Left lung (tissue), 10 donors: Measurements from ENCODE around the gene SCN3B. TPM values are rescaled to one million over a fixed set of nuclear protein-coding genes. Genes with fewer than 3 reads are reported as not detected.

Experiments used
- ATAC-seq: fragments of 200-7000 bp; cut with Tn5 transposase; one replicate; pipeline ENCODE4 v1.9.1; 2020; ENCODE audit warnings: moderate library complexity
- DNase-seq, 4 donors: peaks; one replicate each; pipeline ENCODE4 v3.0.0-alpha.2; 2013 to 2020
- H3K27ac ChIP-seq, 2 donors: fragments of 200-600 bp; sonication (generic) in 1 of 2; one replicate each; pipeline versions ENCODE4 v1.5.0 to v1.8.0; 2020 to 2021
- H3K27me3 ChIP-seq, 2 donors: fragments of 200-600 bp; sonication (generic) in 1 of 2; one replicate each; pipeline versions ENCODE4 v1.5.0 to v1.8.0; 2020 to 2021
- H3K36me3 ChIP-seq, 2 donors: fragments of 200-600 bp; sonication (generic) in 1 of 2; one replicate each; pipeline versions ENCODE4 v1.5.0 to v1.8.0; 2020 to 2021
- H3K4me1 ChIP-seq, 2 donors: fragments of 200-600 bp; one replicate each; pipeline ENCODE4 v1.8.0; 2021
- H3K4me3 ChIP-seq, 2 donors: fragments of 200-600 bp; sonication (generic) in 1 of 2; one replicate each; pipeline versions ENCODE4 v1.5.0 to v1.8.0; 2020 to 2021; ENCODE audit warnings: mild to moderate bottlenecking in 1 of 2
- H3K9me3 ChIP-seq, 2 donors: fragments of 200-600 bp; sonication (generic) in 1 of 2; one replicate each; pipeline versions ENCODE4 v1.5.0 to v1.8.0; 2020 to 2021
- intact Hi-C, 2 donors: fragments of 100-400 bp; cut with DNase I; formaldehyde crosslinking; loops; one replicate each; pipeline versions ENCODE4 v1.11.2 to v1.14.2; 2022
- polyA plus RNA-seq, 6 donors: library from polyadenylated mRNA; unstranded; fragments of 120-200 nt; gene quantifications; one replicate each; pipeline ENCODE4 v1.2.1, GENCODE V29; 2013; ENCODE audit not compliant: insufficient read length in 6 of 6
- total RNA-seq, 2 donors: library from RNA; stranded (reverse); fragmentation: NEBNext Ultra II Directional; extraction: Animal tissue kit (Norgen Biotek cat#: 25700); gene quantifications; one replicate each; pipeline ENCODE4 v1.2.1, GENCODE V29; 2021
- TF ChIP-seq, protein P1 (sequence below), 2 donors: fragments of 200-600 bp; sonication (generic) in 1 of 2; IDR thresholded peaks; one replicate each; pipeline versions ENCODE4 v1.5.0 to v1.8.0; 2021; ENCODE audit warnings: antibody characterized with exemption in 2 of 2
- donor health status: DM: no; HTN: yes; CAD: no.
- donor health status: DM: no; HTN: no; CAD: no.

Gene SCN3B
- total and polyA plus RNA-seq, 8 donors = 0.61 to 7.2 (median 5.3) TPM

DNA sequence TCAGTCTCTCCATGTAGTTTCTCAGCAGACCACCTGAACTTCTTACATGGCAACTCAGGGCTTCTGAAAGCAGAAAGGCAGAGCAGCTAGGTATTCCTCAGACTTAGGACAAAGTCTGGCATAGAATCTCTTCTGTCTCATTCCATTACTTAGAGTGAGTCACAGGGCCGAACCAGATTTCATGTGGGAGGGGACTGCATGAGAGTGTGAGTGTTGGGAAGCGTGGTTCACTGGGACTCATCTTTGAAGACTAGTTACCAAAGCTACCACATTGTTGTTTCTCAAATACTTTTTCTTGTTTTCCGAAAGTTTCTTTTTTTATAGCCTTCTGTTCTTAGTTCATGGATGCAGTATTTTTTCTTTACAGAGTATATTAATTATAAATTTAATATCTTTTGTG is 36.1 kb upstream of the SCN3B start:
- DNase-seq (no peak), ATAC-seq (no peak)
- Histone ChIP-seq H3K4me3 (no peak overlapping the region), H3K27ac (no peak overlapping the region), H3K36me3 (no peaks in the 10 kb centered on the region), H3K9me3 (no peaks in the 10 kb centered on the region), H3K4me1 (no peaks in the 10 kb centered on the region), H3K27me3 (peaks cover 0 to 45% of the 10 kb centered on the region in 2 donors)
- intact Hi-C loops = no loop called here
- TF ChIP-seq, protein P1, sequence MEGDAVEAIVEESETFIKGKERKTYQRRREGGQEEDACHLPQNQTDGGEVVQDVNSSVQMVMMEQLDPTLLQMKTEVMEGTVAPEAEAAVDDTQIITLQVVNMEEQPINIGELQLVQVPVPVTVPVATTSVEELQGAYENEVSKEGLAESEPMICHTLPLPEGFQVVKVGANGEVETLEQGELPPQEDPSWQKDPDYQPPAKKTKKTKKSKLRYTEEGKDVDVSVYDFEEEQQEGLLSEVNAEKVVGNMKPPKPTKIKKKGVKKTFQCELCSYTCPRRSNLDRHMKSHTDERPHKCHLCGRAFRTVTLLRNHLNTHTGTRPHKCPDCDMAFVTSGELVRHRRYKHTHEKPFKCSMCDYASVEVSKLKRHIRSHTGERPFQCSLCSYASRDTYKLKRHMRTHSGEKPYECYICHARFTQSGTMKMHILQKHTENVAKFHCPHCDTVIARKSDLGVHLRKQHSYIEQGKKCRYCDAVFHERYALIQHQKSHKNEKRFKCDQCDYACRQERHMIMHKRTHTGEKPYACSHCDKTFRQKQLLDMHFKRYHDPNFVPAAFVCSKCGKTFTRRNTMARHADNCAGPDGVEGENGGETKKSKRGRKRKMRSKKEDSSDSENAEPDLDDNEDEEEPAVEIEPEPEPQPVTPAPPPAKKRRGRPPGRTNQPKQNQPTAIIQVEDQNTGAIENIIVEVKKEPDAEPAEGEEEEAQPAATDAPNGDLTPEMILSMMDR (IDR thresholded peaks at IDR 0.05) = no peak

DNA sequence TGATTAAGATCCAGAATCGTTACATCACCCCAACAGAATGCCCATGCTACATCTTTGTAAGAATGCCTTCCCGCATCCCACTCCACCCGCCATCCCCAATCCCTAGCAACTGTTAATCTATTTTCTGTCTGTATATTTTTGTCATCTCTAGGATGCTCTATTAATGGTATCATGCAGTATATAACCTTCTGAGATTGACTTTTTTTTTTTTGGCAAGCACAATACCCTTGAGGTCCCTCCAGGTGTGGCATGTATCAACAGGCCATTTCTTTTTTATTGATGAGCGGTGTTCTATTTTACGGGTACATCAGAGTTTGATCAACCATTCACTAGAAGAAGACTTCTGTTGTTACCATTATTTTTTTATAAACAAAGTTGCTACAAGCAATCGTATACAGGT is 30.2 kb upstream of the SCN3B start:
- intact Hi-C loops = no loop called here
- DNase-seq (no peak), ATAC-seq (no peak)
- Histone ChIP-seq H3K4me1 (no peaks in the 10 kb centered on the region), H3K9me3 (no peaks in the 10 kb centered on the region), H3K4me3 (no peak overlapping the region), H3K27me3 (peaks cover 0 to 21% of the 10 kb centered on the region in 2 donors), H3K27ac (no peak overlapping the region), H3K36me3 (no peaks in the 10 kb centered on the region)
- TF ChIP-seq, protein P1 (IDR thresholded peaks at IDR 0.05) = no peak

DNA sequence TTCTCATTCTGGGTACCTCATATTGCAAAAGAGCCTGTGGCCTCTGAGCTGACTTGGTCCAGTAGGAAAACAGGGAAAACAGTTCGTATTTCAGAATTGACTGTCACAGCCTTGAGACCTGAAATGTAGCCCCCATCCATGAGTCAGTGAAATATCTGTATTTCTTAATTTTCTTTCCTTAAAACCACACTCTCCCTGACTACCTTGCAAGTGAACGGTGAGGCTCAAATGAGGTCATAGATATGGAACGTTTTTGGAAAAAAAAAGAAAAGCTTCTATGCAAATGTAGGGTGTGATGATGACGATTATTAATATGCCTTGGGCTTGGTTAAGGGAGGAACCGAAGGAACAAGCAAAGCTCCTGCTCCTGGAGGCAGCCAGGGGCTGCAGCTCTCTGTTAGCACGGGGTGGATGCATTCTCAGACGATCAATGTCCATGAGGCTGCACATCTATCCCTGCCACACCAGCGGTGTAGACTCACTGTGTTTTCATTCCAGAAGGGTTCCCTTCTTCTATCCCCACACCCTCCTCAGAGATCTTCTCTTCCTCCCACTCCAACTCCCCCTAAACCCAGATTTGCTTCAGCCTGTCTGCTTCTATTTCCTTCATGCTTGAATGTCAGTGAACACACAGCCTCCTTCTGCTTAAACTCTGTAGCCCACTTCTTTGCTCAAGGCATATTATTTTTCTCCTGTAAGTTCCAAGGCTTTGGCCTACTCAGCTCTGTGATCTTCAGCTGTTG is 29.2 kb upstream of the SCN3B start:
- Histone ChIP-seq H3K36me3 (no peaks in the 10 kb centered on the region), H3K27me3 (peaks cover 0 to 13% of the 10 kb centered on the region in 2 donors), H3K9me3 (no peaks in the 10 kb centered on the region), H3K4me1 (no peaks in the 10 kb centered on the region), H3K27ac (no peak overlapping the region), H3K4me3 (no peak overlapping the region)
- DNase-seq = no peak
- TF ChIP-seq, protein P1 (IDR thresholded peaks at IDR 0.05) = no peak
- ATAC-seq = no peak
- intact Hi-C loops = no loop called here

DNA sequence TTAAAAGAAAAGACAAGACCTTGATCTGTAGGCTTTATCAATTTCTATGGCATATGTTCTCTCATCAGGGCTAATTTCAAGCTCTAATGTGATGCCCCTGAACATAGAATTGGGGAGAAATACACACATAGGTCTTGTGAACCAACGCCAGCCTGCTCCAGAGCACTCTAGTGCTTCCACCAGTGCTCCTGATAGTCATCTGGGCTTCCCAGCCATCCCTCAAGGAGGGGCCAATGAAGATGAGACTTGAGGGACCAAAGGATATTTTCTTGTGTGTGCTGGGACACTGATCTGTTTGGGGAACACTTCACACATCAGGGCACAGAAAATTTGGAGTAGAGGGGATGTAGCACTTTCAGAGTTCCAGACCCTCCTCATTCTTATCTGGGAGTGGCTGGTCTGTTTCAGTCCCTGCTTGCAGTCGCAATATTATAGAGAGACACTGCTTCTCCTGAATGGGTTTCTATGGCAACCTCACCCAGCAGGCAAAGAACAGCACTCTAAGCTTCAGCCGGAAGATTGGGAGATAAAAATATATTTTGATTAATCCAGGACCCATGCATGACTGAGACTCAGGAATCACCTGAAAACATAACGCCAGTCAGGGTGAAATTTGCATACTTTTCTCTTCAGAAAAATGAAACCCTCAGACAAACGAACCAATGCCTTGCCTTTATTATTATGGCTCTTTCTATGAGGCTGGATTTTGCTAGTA is 28.4 kb upstream of the SCN3B start:
- H3K36me3 ChIP-seq = no peaks in the 10 kb centered on the region
- no peak for DNase-seq
- no peaks in the 10 kb centered on the region for H3K9me3 ChIP-seq

DNA sequence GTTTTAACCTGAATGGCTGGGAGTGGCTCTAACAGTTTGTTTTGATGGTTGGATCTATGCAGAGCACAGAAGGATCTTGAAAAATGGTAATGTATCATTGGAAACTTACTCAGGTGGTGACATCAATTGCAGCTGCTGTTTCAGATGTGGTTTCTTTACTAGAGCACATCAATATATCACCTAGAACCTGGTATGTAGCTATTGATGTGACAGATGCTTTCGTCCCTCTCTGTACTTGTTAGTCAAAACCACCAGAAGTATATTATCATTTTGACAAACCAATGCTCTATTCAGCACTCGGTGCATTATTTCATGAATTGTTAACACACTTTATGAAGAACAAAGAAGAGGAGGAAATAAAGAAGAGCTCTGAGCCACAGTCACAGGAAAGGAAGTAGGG is 26.6 kb upstream of the SCN3B start:
- intact Hi-C loops = no loop called here
- no peak overlapping the region for H3K4me3 ChIP-seq
- no peaks in the 10 kb centered on the region for H3K36me3 ChIP-seq
- H3K27ac ChIP-seq = no peak overlapping the region
- H3K9me3 ChIP-seq = no peaks in the 10 kb centered on the region
- H3K4me1 ChIP-seq = no peaks in the 10 kb centered on the region
- TF ChIP-seq, protein P1 (IDR thresholded peaks at IDR 0.05) = no peak
- ATAC-seq = no peak
- peaks cover 0 to 8% of the 10 kb centered on the region in 2 donors for H3K27me3 ChIP-seq
- DNase-seq = no peak

More for the DNA sequence above, 28.4 kb upstream of the SCN3B start:
- Histone ChIP-seq H3K4me1 (no peaks in the 10 kb centered on the region), H3K27me3 (peaks cover 0 to 8% of the 10 kb centered on the region in 2 donors), H3K27ac (no peak overlapping the region), H3K4me3 (no peak overlapping the region)
- TF ChIP-seq, protein P1 (IDR thresholded peaks at IDR 0.05) = no peak
- intact Hi-C loops = no loop called here
- ATAC-seq = no peak
